Measurements from ENCODE around the gene DOC2B.

DOC2B gene

GRCh38 chr17:161481-161880 lies 20.0 kb downstream of the DOC2B start:
- Histone ChIP-seq H3K9me3 (replicated peaks; ENCODE audit: insufficient read depth, low read length) (no peaks in the 10 kb centered on the region), H3K36me3 (replicated peaks; ENCODE audit: insufficient read depth, low read length) (no peaks in the 10 kb centered on the region), H3K4me1 (ENCODE audit: low read length) (no peaks in the 10 kb centered on the region), H3K9me2 (replicated peaks; ENCODE audit: insufficient read depth, low read length) (no peaks in the 10 kb centered on the region), H3K27me3 (replicated peaks; ENCODE audit: insufficient read depth, low read length) (peaks cover 100% of the 10 kb centered on the region), H3K4me2 (ENCODE audit: low read depth, low read length) (no peak overlapping the region), H3K4me3 (ENCODE audit: low read length) (no peak overlapping the region), H3K9ac (ENCODE audit: low read length) (no peak overlapping the region), H3K27ac (ENCODE audit: low read length) (no peak overlapping the region), H3K79me2 (ENCODE audit: low read length) (no peaks in the 10 kb centered on the region), H4K20me1 (ENCODE audit: insufficient read depth, low read length) (no peaks in the 10 kb centered on the region), H3F3A (ENCODE audit: insufficient read depth, low read length) (no peaks in the 10 kb centered on the region), H2AFZ (ENCODE audit: low read length) (no peak overlapping the region)
- no peak for DNase-seq
- TF ChIP-seq EZH2 (optimal IDR thresholded peaks at IDR 0.05; ENCODE audit: low read depth, low read length) = no peak
- TF ChIP-seq CTCF (IDR thresholded peaks at IDR 0.05; ENCODE audit: low read length) = no peak
- TF ChIP-seq EZH2phosphoT487 (IDR thresholded peaks at IDR 0.05; ENCODE audit: low read length) = no peak

DNA sequence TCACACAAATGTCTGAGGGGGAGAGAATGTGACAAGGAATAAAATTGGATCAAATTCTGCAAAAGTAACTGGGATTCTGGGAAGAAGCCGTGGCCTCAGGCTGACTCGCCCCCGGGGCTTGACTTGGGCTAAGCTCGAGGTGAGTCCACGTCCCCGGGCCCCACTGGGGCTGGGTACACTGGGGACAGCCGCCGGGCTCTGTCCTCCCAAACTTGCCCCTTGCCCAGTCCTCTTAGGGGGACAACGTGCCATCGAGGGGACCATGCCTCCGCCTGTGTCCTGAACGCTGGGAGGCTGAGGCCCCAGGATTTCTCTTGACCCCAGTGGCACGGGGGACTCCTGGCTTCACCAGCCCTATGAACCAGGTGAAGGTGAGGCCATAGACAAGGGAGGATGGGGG lies 21.1 kb downstream of the DOC2B start:
- Histone ChIP-seq H3K4me3 (ENCODE audit: low read length) (no peak overlapping the region), H3K4me2 (ENCODE audit: low read depth, low read length) (no peak overlapping the region), H3F3A (ENCODE audit: insufficient read depth, low read length) (no peaks in the 10 kb centered on the region), H3K27me3 (replicated peaks; ENCODE audit: insufficient read depth, low read length) (peaks cover 100% of the 10 kb centered on the region), H3K9me3 (replicated peaks; ENCODE audit: insufficient read depth, low read length) (no peaks in the 10 kb centered on the region), H3K4me1 (ENCODE audit: low read length) (no peaks in the 10 kb centered on the region), H4K20me1 (ENCODE audit: insufficient read depth, low read length) (no peaks in the 10 kb centered on the region), H3K36me3 (replicated peaks; ENCODE audit: insufficient read depth, low read length) (no peaks in the 10 kb centered on the region), H3K27ac (ENCODE audit: low read length) (no peak overlapping the region), H3K9ac (ENCODE audit: low read length) (no peak overlapping the region), H3K79me2 (ENCODE audit: low read length) (no peaks in the 10 kb centered on the region), H3K9me2 (replicated peaks; ENCODE audit: insufficient read depth, low read length) (no peaks in the 10 kb centered on the region), H2AFZ (ENCODE audit: low read length) (no peak overlapping the region)
- TF ChIP-seq CTCF (IDR thresholded peaks at IDR 0.05; ENCODE audit: low read length) = no peak
- no peak for TF ChIP-seq EZH2 (optimal IDR thresholded peaks at IDR 0.05; ENCODE audit: low read depth, low read length)
- no peak for TF ChIP-seq EZH2phosphoT487 (IDR thresholded peaks at IDR 0.05; ENCODE audit: low read length)
- no peak for DNase-seq

DNA sequence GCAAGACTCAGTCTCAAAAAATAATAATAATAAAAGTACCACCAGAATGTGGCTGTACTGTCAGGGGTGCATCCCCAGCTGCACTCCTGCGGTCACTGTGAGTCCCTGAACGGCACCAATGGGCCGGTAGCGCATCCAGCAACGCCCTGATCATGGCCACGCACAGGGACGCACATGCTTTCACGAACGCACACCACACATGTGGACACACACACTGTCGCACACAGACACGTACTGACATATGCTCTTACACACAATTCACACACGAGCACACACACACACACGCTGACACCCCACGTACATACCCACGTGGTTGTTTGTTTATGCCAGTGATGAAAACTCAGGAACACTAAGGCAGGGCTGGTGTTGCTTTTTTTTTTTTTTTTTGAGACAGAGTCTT lies 21.8 kb downstream of the DOC2B start:
- no peak for DNase-seq
- Histone ChIP-seq H3K9me3 (replicated peaks; ENCODE audit: insufficient read depth, low read length) (no peaks in the 10 kb centered on the region), H3K27ac (ENCODE audit: low read length) (no peak overlapping the region), H3K4me1 (ENCODE audit: low read length) (no peaks in the 10 kb centered on the region), H3K4me2 (ENCODE audit: low read depth, low read length) (no peak overlapping the region), H3K9me2 (replicated peaks; ENCODE audit: insufficient read depth, low read length) (no peaks in the 10 kb centered on the region), H3K36me3 (replicated peaks; ENCODE audit: insufficient read depth, low read length) (no peaks in the 10 kb centered on the region), H2AFZ (ENCODE audit: low read length) (no peak overlapping the region), H3F3A (ENCODE audit: insufficient read depth, low read length) (no peaks in the 10 kb centered on the region), H3K4me3 (ENCODE audit: low read length) (no peak overlapping the region), H3K9ac (ENCODE audit: low read length) (no peak overlapping the region), H3K27me3 (replicated peaks; ENCODE audit: insufficient read depth, low read length) (peaks cover 98% of the 10 kb centered on the region), H3K79me2 (ENCODE audit: low read length) (no peaks in the 10 kb centered on the region), H4K20me1 (ENCODE audit: insufficient read depth, low read length) (no peaks in the 10 kb centered on the region)
- no peak for TF ChIP-seq CTCF (IDR thresholded peaks at IDR 0.05; ENCODE audit: low read length)
- TF ChIP-seq EZH2phosphoT487 (IDR thresholded peaks at IDR 0.05; ENCODE audit: low read length) = no peak
- TF ChIP-seq EZH2 (optimal IDR thresholded peaks at IDR 0.05; ENCODE audit: low read depth, low read length) = no peak
